Measurements from ENCODE around the gene KRT6B.
"Not testable (repeated sequence)": the region's sequence is repeated elsewhere in the genome, so short reads cannot be mapped to it uniquely, and the experiment has no call there.

The KRT6B gene

GRCh38 chr12:52410589-52411248 is 41.2 kb downstream of the KRT6B start:
- not testable (repeated sequence) for DNase-seq

GRCh38 chr12:52407918-52408317 is 44.0 kb downstream of the KRT6B start:
- DNase-seq, result no peak

GRCh38 chr12:52405922-52406385 is 46.0 kb downstream of the KRT6B start, which contains the start of gene KRT82:
Gene KRT82 (minus strand): TSS chr12:52406335. CDS start chr12:52406277, 58 bp downstream.
- DNase-seq, result no peak

- DNase-seq, result no peak
Observed at GRCh38 chr12:52404951-52405350, 47.0 kb downstream of the KRT6B start.

GRCh38 chr12:52403561-52403960 is 48.4 kb downstream of the KRT6B start:
- DNase-seq, result no peak

- no peak for DNase-seq
Observed at GRCh38 chr12:52402873-52403540, 48.9 kb downstream of the KRT6B start.

- no peak for DNase-seq
Observed at GRCh38 chr12:52402377-52402776, 49.6 kb downstream of the KRT6B start.

- no peak for DNase-seq
Observed at GRCh38 chr12:52401926-52402325, 50.0 kb downstream of the KRT6B start.

GRCh38 chr12:52401526-52401925 is 50.4 kb downstream of the KRT6B start:
- no peak for DNase-seq

GRCh38 chr12:52400906-52401305 is 51.0 kb downstream of the KRT6B start:
- no peak for DNase-seq

GRCh38 chr12:52399756-52400155 is 52.2 kb downstream of the KRT6B start:
- DNase-seq, result no peak

GRCh38 chr12:52398176-52398575 is 53.8 kb downstream of the KRT6B start:
- no peak for DNase-seq

- no peak for DNase-seq
Observed at GRCh38 chr12:52396656-52397055, 55.3 kb downstream of the KRT6B start.
